Stimulated activated naive CD8-positive, alpha-beta T cell treated with anti-CD3 and anti-CD28 coated beads, Interleukin-15, Interleukin-2, amounts not matched to agents 100 U/mL and 50 U/mL, for 24 hours (primary cell): Measurements from ENCODE around the gene ATP11A.

ENCODE experiments used
- ATAC-seq: fragments of 150-1000 bp; cut with Tn5 transposase; one replicate; pipeline ENCODE4 v1.10.0; 2021
- DNase-seq: peaks from one replicate; pipeline ENCODE4 v3.0.0; 2021

ATP11A gene

GRCh38 chr13:112761701-112762689 lies 72.2 kb downstream of the ATP11A start:
- ATAC-seq (no peak), DNase-seq (no peak)

DNA sequence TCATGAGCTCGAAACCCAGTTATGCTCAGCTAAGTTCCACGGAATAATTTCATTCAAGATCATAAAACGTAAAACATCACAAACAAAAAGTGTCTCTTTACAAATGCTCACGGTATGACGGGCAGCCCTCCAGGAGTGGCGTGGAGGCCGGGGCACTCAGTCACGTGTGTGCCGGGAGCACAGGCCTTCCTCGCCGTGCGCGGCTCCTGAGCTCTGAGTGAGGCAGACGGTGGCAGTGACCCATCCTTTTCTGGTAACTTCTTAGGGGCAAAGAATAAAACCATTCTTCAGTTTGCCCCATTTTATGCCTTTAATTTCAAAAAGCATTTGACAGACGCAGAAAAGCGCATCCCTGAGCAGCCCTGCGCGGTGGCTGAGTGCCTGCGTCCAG lies 72.8 kb downstream of the ATP11A start:
- no peak for ATAC-seq
- DNase-seq = no peak

DNA sequence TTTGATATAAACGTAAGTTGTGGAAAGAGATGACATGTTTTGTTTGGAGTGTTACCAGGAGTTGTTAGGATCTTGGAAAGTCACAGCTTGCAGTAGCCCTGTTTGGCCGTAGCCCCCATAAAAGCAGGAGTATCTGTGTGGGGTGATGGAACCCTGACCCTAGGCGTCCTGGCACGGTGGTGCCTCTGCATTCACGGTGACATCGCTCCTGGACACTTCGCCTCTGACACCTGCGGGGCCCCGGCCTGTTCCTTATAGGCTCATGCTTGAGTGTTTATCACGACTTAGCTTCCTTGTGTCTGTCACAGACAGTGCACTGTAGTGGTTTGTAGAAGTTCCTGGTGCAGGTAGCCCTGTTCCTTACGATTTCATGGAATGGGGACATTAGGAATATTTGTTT lies 74.2 kb downstream of the ATP11A start:
- DNase-seq (no peak), ATAC-seq (no peak)

- DNase-seq (no peak), ATAC-seq (no peak)
Observed at GRCh38 chr13:112764864-112765561, 75.2 kb downstream of the ATP11A start.

GRCh38 chr13:112765731-112766130 lies 75.9 kb downstream of the ATP11A start:
- DNase-seq = no peak
- ATAC-seq = no peak

- ATAC-seq (no peak), DNase-seq (no peak)
Observed at GRCh38 chr13:112766336-112766735, 76.5 kb downstream of the ATP11A start.

DNA sequence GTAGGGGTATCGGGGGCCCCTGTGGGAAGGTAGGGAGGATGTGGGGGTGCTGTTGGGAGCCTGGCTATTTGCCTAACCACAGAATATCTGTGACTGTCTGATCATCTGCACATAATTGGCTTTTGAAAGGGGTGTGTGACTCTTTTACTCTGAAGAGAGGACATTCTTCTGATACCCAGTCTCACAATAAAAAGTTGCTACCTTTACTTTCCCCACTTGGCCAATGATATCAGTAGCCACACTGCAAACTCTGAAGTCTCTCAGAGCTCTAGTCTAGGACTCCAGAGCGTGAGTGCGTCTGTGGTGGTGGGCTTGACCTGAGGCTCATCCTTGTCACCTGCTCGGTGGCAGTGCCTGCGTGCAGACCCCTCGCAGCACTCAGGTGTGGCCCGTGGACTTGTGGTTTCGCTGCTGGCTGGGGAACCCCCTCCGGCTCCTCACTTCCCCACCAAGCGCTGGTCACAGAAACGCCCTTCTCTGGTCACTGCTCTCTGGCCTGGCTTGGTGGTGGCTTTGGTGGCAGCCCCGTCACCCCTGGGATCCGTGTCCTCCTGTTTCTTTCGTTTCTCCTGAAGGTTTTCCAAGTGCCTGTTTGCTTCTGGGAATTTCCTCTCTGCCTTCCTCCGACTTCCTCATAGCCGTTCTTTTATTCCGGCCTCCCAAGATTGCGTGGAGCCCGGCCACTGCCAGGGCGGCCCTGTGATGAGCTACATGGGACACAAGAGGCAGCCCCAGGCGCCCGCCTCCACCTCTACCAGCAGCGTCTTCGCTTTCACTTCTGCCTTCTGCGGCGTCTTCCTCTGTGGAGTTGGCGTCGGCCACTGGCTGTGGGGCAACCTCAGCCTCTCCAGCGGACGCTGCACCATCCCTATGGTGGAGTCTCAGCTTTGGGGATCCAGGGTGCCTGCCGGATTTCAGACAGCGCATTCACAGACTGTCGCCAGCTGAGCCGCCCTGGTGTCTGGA lies 78.0 kb downstream of the ATP11A start:
- ATAC-seq (no peak), DNase-seq (no peak)

GRCh38 chr13:112768795-112769481 lies 79.1 kb downstream of the ATP11A start:
- DNase-seq (peak; percentile 36), ATAC-seq (peak; percentile 82)

- DNase-seq (no peak), ATAC-seq (no peak)
Observed at GRCh38 chr13:112769615-112770014, 79.8 kb downstream of the ATP11A start.

GRCh38 chr13:112770504-112770903 lies 80.7 kb downstream of the ATP11A start:
- ATAC-seq (no peak), DNase-seq (no peak)

- ATAC-seq = no peak
- DNase-seq = no peak
Observed at GRCh38 chr13:112771139-112771876, 81.5 kb downstream of the ATP11A start.

- ATAC-seq = no peak
- no peak for DNase-seq
Observed at GRCh38 chr13:112771877-112772538, 82.2 kb downstream of the ATP11A start.

GRCh38 chr13:112772539-112772909 lies 82.7 kb downstream of the ATP11A start:
- DNase-seq (no peak), ATAC-seq (no peak)

- DNase-seq = no peak
Observed at GRCh38 chr13:112772929-112773328, 83.1 kb downstream of the ATP11A start.

GRCh38 chr13:112773601-112774447 lies 84.0 kb downstream of the ATP11A start:
- no peak for DNase-seq
- ATAC-seq = no peak

More at GRCh38 chr13:112772929-112773328, 83.1 kb downstream of the ATP11A start:
- ATAC-seq = no peak

GRCh38 chr13:112774448-112774792 lies 84.6 kb downstream of the ATP11A start:
- ATAC-seq (no peak), DNase-seq (no peak)

- ATAC-seq = no peak
- no peak for DNase-seq
Observed at GRCh38 chr13:112774829-112775565, 85.2 kb downstream of the ATP11A start.

DNA sequence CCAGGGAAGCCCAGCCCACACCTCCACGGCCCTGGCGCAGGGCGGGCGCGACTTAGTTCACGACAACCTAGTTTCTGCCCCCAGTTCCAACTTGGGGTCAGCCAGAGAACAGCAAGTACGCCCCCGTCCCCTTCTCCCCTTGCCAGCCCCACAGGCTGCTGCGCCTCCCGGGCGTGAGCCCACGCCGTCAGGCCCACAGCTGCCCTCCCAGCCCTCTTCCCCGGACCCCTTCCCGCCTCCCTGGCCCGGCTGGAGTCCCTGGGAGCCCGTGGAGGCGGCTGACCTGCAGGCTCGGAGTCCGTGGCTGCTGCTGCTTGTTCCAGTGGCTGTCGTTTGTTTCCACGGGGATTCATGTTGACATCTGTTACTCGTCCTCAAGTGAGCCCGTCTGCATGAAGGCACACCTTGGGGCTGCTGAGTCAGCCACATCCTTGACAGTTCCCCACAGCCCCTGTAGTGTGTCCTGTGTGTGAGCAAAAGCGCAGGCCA lies 86.0 kb downstream of the ATP11A start:
- ATAC-seq (no peak), DNase-seq (no peak)

DNA sequence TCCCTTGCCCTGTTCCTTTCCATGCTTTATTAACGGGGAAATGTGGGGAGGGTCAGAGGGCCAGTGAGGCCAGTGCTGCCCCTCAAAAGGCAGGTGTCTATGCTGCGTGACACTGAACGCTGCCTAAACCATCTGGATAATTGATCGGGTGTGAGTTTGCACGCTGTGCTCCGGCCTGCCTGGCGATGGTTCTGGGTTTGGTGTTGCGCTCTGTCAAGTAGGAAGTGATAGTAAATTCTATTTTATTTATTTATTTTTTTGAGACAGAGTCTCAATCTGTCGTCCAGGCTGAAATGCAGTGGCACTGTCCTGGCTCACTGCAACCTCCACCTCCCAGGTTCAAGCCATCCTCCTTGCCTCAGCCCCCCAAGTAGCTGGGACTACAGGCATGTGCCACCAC lies 86.5 kb downstream of the ATP11A start:
- ATAC-seq (no peak), DNase-seq (no peak)
